Measurements from ENCODE around the gene C6orf132.
"Not testable (repeated sequence)": the region's sequence is repeated elsewhere in the genome, so short reads cannot be mapped to it uniquely, and the experiment has no call there.

The C6orf132 gene

GRCh38 chr6:42162384-42162783 lies 20.0 kb upstream of the C6orf132 start:
- DNase-seq: no peak

- DNase-seq: no peak
Measured at GRCh38 chr6:42159431-42160024, 17.1 kb upstream of the C6orf132 start.

- DNase-seq: no peak
Measured at GRCh38 chr6:42158631-42159030, 16.2 kb upstream of the C6orf132 start.

- DNase-seq: no peak
Measured at GRCh38 chr6:42158011-42158410, 15.6 kb upstream of the C6orf132 start.

DNA sequence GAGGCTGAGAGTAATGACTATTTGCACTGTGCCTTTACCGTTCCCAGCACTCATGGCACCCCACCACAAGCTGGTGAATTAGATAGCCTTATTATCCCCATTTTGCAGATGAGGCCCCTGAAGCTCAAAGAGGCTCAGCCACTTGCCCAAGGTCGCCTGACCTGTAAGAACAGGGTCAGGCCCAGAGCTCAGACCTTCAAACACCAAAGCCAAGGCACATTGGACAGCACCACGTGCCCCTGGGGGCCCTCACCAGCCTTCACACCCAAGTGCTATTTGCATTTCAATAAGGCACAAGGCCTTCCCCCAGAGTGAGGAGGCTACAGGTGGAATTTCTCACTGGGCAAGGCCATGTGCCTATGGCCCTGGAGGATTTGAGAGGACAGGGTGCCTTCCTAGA lies 14.2 kb upstream of the C6orf132 start:
- no peak for DNase-seq

- no peak for DNase-seq
Measured at GRCh38 chr6:42155293-42155692, 12.9 kb upstream of the C6orf132 start.

DNA sequence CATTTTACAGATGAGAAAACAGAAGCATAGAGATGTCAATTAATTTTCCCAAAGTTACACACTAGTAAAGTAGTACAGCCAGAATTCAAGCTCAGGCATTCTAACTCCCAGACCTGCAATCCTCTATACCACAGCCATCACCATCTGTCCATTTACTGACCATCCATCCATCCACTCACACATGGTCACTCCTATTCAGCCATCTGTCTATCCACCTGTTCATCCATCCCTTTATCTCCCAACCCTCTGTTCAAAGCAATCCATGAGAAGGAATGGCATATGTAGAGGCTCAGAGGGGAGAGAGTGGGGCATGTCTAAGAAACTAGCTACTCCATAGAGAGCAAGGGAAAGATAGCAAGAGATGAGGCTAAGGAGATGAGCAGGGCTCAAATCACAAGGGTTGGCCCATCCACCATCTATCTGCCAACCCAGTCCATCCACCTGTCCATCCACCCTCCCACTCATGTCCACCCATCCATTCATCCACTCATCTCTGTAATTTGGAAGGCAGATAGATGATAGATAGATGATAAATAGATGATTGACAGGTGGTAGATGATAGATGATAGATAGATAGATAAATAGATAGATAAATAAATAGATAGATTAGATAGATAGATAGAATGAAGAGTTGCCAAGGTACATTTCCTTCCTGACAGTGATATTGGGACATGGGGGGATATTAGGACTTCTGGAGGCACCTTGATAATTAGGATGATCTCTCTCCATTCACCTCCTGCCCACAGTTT lies 12.2 kb upstream of the C6orf132 start:
- DNase-seq: no peak

- DNase-seq: no peak
Measured at GRCh38 chr6:42153921-42154320, 11.5 kb upstream of the C6orf132 start.

DNA sequence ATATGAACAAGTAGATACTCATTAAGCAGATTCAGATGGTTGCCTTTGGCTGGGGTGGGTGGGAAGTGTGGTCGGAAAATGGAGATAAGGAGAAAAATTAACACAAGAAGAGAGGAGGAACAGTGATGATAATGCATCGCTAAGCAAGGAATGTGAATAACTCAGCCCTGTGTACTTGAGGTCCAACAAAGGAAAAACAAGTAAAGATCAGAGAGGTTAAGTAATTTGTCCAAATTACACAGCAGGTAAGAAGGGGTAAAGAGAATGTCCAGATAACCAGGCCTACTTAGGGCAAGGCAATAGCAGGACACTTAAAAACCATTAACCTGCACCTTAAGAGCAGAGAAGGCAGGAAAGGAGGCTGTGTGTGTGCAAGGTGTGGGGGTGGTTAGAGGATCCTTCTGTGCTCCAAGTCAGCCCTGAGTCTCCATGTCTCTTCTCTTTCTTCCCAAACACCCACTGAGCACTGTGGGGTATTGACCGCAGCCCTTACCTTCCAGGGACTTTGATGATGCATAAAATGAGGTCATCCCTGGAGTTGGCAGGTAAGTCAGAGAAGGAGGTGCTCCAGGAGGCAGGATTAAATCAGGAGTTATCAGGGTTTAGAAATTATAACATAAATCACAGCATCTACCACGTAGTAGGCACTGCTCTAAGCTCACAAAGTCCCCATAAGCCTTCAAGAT lies 10.3 kb upstream of the C6orf132 start:
- not testable (repeated sequence) for DNase-seq

- no peak for DNase-seq
Measured at GRCh38 chr6:42152024-42152423, 9.6 kb upstream of the C6orf132 start.

- no peak for DNase-seq
Measured at GRCh38 chr6:42150254-42150653, 7.8 kb upstream of the C6orf132 start.

GRCh38 chr6:42148058-42148457 lies 5.6 kb upstream of the C6orf132 start:
- no peak for DNase-seq

- no peak for DNase-seq
Measured at GRCh38 chr6:42147138-42147562, 4.7 kb upstream of the C6orf132 start.

DNA sequence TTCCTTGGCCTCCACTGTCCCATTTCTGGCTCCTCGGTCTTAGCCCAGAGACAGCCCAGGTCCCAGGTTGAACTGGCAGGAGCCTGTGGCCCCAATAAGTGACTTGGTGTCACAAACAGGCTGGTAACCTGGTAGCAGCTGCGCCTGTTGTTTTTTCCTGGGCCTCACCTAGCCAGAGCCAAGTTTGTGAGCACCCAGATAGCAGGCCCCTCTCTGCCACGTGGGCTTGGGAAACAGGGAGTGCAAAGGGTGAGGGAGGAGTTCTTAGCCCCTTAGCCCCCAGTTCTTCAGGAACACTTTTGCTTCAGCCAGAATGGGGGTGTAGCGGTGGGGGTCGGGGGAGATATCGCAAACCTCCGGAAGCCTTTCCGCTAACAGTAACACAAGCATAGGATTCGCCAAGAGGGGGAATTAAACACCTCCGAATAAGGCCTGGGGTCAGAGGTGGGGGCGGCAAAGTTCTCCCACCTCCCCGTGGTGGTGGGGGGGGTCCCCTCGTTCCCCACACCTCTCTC lies 760 bp downstream of the C6orf132 start:
- DNase-seq: no peak

- no peak for DNase-seq
Measured at GRCh38 chr6:42140756-42141602, 1.4 kb downstream of the C6orf132 start.

GRCh38 chr6:42140032-42140431 lies 2.4 kb downstream of the C6orf132 start:
- no peak for DNase-seq

DNA sequence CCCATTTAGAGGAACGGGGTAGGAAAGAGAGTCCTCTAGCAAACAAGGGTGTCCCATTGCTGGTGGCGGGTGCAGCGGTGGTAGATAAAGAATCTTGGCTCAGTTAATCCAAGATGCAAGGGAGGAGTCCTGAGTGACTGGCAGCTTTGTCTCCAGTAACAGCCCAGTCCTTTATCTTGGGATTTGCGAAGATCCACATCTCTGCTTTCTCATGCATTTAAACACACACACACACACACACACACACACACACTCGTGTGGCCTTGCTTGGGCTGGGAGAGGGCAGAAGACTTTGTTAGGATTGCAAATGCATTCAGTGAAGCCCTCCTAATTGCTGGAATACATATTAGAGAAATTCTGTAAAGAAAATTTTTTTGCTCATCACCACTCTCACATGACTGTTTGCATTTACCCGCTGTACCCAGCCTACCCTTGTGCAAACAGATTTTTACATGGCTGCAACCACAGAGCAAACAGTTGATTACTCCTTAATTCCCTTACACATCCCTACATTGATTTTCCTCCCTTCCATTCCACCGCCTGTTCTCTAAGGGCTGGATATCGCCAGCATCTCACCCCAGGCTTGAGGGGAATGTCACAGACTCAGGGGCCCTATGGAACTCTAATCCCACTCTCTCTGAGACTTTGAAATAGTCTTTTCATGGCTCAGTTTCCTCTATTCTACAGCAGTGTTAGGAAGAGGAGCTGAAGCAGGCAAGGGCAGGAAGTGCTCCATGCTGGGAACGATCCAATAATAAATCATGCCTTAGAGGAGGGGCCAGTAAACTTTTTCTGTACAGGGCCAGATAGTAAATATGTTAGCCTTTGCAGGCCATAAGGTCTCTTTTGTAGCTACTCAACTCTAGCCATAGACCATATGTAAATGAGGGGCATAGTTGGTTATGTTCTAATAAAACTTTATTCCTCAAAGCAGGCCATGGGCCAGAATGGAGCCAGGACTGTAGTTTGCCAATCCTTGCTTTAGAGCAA lies 3.5 kb downstream of the C6orf132 start:
- no peak for DNase-seq

DNA sequence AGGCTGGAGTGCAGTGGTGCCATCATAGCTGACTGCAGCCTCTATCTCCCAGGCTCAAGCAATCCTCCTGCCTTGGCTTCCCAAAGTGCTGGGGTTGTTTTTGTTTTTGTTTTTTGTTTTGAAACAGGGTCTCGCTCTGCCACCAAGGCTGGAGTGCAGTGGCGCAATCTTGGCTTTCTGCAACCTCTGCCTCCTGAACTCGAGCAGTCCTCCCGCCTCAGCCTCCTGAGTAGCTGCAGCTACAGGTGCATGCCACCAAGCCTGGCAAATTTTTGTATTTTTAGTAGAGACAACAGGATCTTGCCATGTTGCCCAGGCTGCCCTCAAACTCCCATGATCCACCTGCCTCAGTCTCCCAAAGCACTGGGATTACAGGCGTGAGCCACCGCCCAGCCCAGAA lies 4.2 kb downstream of the C6orf132 start:
- DNase-seq: no peak

DNA sequence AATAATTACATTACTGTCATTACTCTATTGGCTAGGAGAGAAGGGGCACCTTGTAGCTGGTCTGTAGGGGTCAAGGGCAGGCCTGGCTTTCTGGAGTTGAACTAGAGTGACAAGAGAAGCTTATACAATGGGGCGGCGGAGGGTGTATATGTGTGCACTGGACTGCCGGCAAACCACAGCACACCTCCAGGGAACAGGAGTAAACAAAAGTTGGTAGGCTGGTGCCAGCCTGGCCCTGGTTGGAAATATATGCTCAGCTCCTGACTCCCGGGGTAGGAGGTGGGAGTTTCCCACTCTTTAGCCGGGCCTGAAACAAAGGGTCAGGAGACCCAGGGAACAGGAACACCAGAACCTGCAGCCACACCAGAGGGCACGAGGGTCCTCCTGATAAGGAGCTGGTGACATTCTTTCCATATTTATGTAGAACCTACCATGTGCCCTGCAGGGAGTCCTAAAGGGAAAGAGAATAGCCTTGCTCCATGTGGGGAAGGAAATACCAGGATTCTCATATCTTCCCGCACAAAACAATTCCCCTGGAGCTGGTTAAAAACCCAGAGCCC lies 5.1 kb downstream of the C6orf132 start:
- DNase-seq: no peak

- DNase-seq: peak; percentile 7
Measured at GRCh38 chr6:42136508-42137193, 5.8 kb downstream of the C6orf132 start.

GRCh38 chr6:42135722-42136121 lies 6.7 kb downstream of the C6orf132 start:
- DNase-seq: no peak

Measured in CD4-positive, alpha-beta T cell treated with Interleukin-17A for 4 hours (primary cell).